ENCODE data around the gene NAB1. TPM values are rescaled to one million over a fixed set of nuclear protein-coding genes. Genes with fewer than 3 reads are reported as not detected.

NAB1 gene
- total RNA-seq, 4 donors from 2014 or later = 63.3 to 84.3 (median 70.6) TPM

GRCh38 chr2:190696792-190697398 lies 48.0 kb downstream of the NAB1 start:
- WGBS, 2 donors = 75 to 87% methylated on average over 3 of the region's 3 CpGs

GRCh38 chr2:190697421-190697820 lies 48.5 kb downstream of the NAB1 start:
- Histone ChIP-seq H3K4me3 (no peak overlapping the region), H3K27me3 (no peaks in the 10 kb centered on the region)
- TF ChIP-seq CTCF (IDR thresholded peaks at IDR 0.05) = no peak
- TF ChIP-seq POLR2A (IDR thresholded peaks at IDR 0.05) = no peak
- no peak for TF ChIP-seq EP300 (IDR thresholded peaks at IDR 0.05)

More at GRCh38 chr2:190696792-190697398, 48.0 kb downstream of the NAB1 start:
- Histone ChIP-seq H3K27ac (no peak overlapping the region), H3K27me3 (no peaks in the 10 kb centered on the region), H3K4me1 (no peaks in the 10 kb centered on the region), H3K9me3 (peaks cover 0 to 3% (median 0%) of the 10 kb centered on the region in 4 donors), H3K4me3 (no peak overlapping the region), H3K36me3 (peaks cover 0 to 10% (median 0%) of the 10 kb centered on the region in 3 donors)
- DNase-seq (ENCODE audit: low spot score in 2 of 2) = no peak
- TF ChIP-seq EP300 (IDR thresholded peaks at IDR 0.05) (no peak), CTCF (IDR thresholded peaks at IDR 0.05) (no peak), POLR2A (IDR thresholded peaks at IDR 0.05) (no peak)

GRCh38 chr2:190698895-190699294 lies 50.0 kb downstream of the NAB1 start:
- peaks cover 0 to 3% (median 0%) of the 10 kb centered on the region in 4 donors for H3K9me3 ChIP-seq
- H3K36me3 ChIP-seq = no peaks in the 10 kb centered on the region
- WGBS, 2 donors = 52 to 54% methylated on average over 5 of the region's 5 CpGs
- TF ChIP-seq CTCF (IDR thresholded peaks at IDR 0.05) (peak in 2 of 5 experiments; percentile 7 to 33), EP300 (IDR thresholded peaks at IDR 0.05) (no peak)
- H3K4me3 ChIP-seq = no peak overlapping the region
- no peak overlapping the region for H3K27ac ChIP-seq
- no peaks in the 10 kb centered on the region for H3K27me3 ChIP-seq
- no peak for DNase-seq (ENCODE audit: low spot score in 2 of 2)
- H3K4me1 ChIP-seq = no peaks in the 10 kb centered on the region

More at GRCh38 chr2:190697421-190697820, 48.5 kb downstream of the NAB1 start:
- Histone ChIP-seq H3K36me3 (peaks cover 0 to 10% (median 0%) of the 10 kb centered on the region in 3 donors), H3K27ac (no peak overlapping the region), H3K9me3 (peaks cover 0 to 3% (median 0%) of the 10 kb centered on the region in 4 donors), H3K4me1 (no peaks in the 10 kb centered on the region)
- no peak for DNase-seq (ENCODE audit: low spot score in 2 of 2)
- 72 to 74% methylated on average over 4 of the region's 4 CpGs for WGBS, 2 donors

GRCh38 chr2:190701586-190701985 lies 52.7 kb downstream of the NAB1 start:
- 61 to 63% methylated on average over 7 of the region's 7 CpGs for WGBS, 2 donors

More at GRCh38 chr2:190701586-190701985, 52.7 kb downstream of the NAB1 start:
- DNase-seq (ENCODE audit: low spot score in 2 of 2) = no peak
- TF ChIP-seq CTCF (IDR thresholded peaks at IDR 0.05) (no peak), EP300 (IDR thresholded peaks at IDR 0.05) (no peak), POLR2A (IDR thresholded peaks at IDR 0.05) (no peak)
- no peaks in the 10 kb centered on the region for H3K4me1 ChIP-seq
- no peaks in the 10 kb centered on the region for H3K36me3 ChIP-seq
- H3K27me3 ChIP-seq = no peaks in the 10 kb centered on the region
- H3K27ac ChIP-seq = no peak overlapping the region
- no peak overlapping the region for H3K4me3 ChIP-seq
- no peaks in the 10 kb centered on the region for H3K9me3 ChIP-seq

Data from tibial nerve (tissue), 4 donors.